Measurements from ENCODE around the gene NPR2.

- TF ChIP-seq REST (IDR thresholded peaks at IDR 0.05; ENCODE audit: insufficient read depth in 1 of 2, low read depth in 2 of 2, low read length in 2 of 2) (no peak), TAF1 (IDR thresholded peaks at IDR 0.05; ENCODE audit: borderline replicate concordance, insufficient read depth, low read length) (no peak), POLR2AphosphoS5 (IDR thresholded peaks at IDR 0.05; ENCODE audit: low read depth, low read length) (no peak), SIN3A (IDR thresholded peaks at IDR 0.05; ENCODE audit: borderline replicate concordance, insufficient read depth, low read length) (no peak), FOXP2 (optimal IDR thresholded peaks at IDR 0.05; ENCODE audit: borderline replicate concordance, extremely low read depth, extremely low read length, insufficient read depth) (no peak)
Observed at GRCh38 chr9:35771534-35771933, 19.9 kb upstream of the NPR2 start.

Measured in PFSK-1 (cell line).